GM23338 (cell line): ENCODE results near the gene DVL2. TPM values are rescaled to one million over a fixed set of nuclear protein-coding genes. Genes with fewer than 3 reads are reported as not detected.

Source experiments
- ATAC-seq: fragments of 200-7000 bp; cut with Tn5 transposase; 3 replicates; pipeline ENCODE4 v1.9.1; 2020
- DNase-seq: peaks from one replicate; pipeline ENCODE4 v3.0.0-alpha.2; 2015; ENCODE audit warnings: low spot score
- H2AFZ ChIP-seq: fragments of 200-600 bp; sonication (generic); 2 replicates; pipeline ENCODE4 v1.8.0; 2016; ENCODE audit warnings: antibody characterized with exemption, mild to moderate bottlenecking, moderate library complexity
- H3F3A ChIP-seq: fragments of 200-600 bp; sonication (generic); replicated peaks from 2 replicates; pipeline ENCODE4 v1.8.0; 2017; ENCODE audit warnings: antibody characterized with exemption, mixed run types, low read depth
- H3K27ac ChIP-seq: fragments of 200-600 bp; sonication (generic); 2 replicates; pipeline ENCODE4 v1.6.1; 2016; ENCODE audit warnings: low read depth
- H3K27me3 ChIP-seq: fragments of 200-600 bp; sonication (generic); 2 replicates; pipeline ENCODE4 v1.8.0; 2016; ENCODE audit warnings: mild to moderate bottlenecking, mixed run types, moderate library complexity; ENCODE audit not compliant: insufficient read depth
- H3K36me3 ChIP-seq: fragments of 200-600 bp; sonication (generic); 2 replicates; pipeline ENCODE4 v1.8.0; 2016; ENCODE audit warnings: mild to moderate bottlenecking; ENCODE audit not compliant: insufficient read depth
- H3K4me1 ChIP-seq: fragments of 200-600 bp; sonication (generic); 2 replicates; pipeline ENCODE4 v1.8.0; 2016; ENCODE audit warnings: mild to moderate bottlenecking, moderate library complexity; ENCODE audit not compliant: insufficient read depth
- H3K4me2 ChIP-seq: fragments of 200-600 bp; sonication (generic); 2 replicates; pipeline ENCODE4 v1.7.1; 2017; ENCODE audit warnings: mixed run types
- H3K4me3 ChIP-seq: fragments of 200-600 bp; sonication (generic); 2 replicates; pipeline ENCODE4 v1.6.1; 2016; ENCODE audit warnings: mixed run types
- H3K79me2 ChIP-seq: fragments of 200-600 bp; sonication (generic); replicated peaks from 2 replicates; pipeline ENCODE4 v1.8.0; 2017; ENCODE audit warnings: mild to moderate bottlenecking; ENCODE audit not compliant: insufficient read depth
- H3K9me2 ChIP-seq: fragments of 200-600 bp; sonication (generic); 2 replicates; pipeline ENCODE4 v1.8.0; 2017; ENCODE audit not compliant: insufficient read depth
- H4K20me1 ChIP-seq: fragments of 200-600 bp; sonication (generic); replicated peaks from 2 replicates; pipeline ENCODE4 v1.8.0; 2017; ENCODE audit warnings: mild to moderate bottlenecking; ENCODE audit not compliant: insufficient read depth
- H3K27ac Mint-ChIP-seq: 2 replicates; pipeline ENCODE4 v1.8.0; 2020; ENCODE audit warnings: inconsistent platforms, mild to moderate bottlenecking, moderate library complexity, mixed read lengths
- H3K27me3 Mint-ChIP-seq: 3 replicates; pipeline ENCODE4 v1.8.0; 2022; ENCODE audit warnings: low read depth, mild to moderate bottlenecking, moderate library complexity, mixed read lengths, inconsistent platforms; ENCODE audit not compliant: insufficient read depth, poor library complexity
- H3K36me3 Mint-ChIP-seq: 3 replicates; pipeline ENCODE4 v1.8.0; 2021; ENCODE audit warnings: low read depth, mild to moderate bottlenecking, inconsistent platforms, moderate library complexity, mixed read lengths
- H3K4me1 Mint-ChIP-seq: 3 replicates; pipeline ENCODE4 v1.8.0; 2020; ENCODE audit warnings: mild to moderate bottlenecking, inconsistent platforms, mixed read lengths
- H3K4me3 Mint-ChIP-seq: 3 replicates; pipeline ENCODE4 v1.8.0; 2021; ENCODE audit warnings: moderate library complexity, mild to moderate bottlenecking, inconsistent platforms, mixed read lengths
- H3K9me3 Mint-ChIP-seq: 3 replicates; pipeline ENCODE4 v1.8.0; 2020; ENCODE audit warnings: moderate library complexity, mild to moderate bottlenecking, inconsistent platforms, mixed read lengths
- CREB1 ChIP-seq: fragments of 250-450 bp; sonication (Bioruptor Pico); IDR thresholded peaks from 2 replicates; pipeline ENCODE4 v1.5.0; 2020; ENCODE audit warnings: low read depth, mild to moderate bottlenecking, moderate library complexity
- CTCF ChIP-seq, 2 experiments: fragments of 200-600 bp in 1 of 2; sonication (generic) in 1 of 2; conservative IDR thresholded peaks; 2 replicates each; pipeline versions ENCODE4 v1.5.1 to v1.6.1; 2016 to 2017; ENCODE audit warnings: antibody characterized with exemption in 2 of 2, low read depth in 2 of 2, mild to moderate bottlenecking in 2 of 2, moderate library complexity in 1 of 2
- ETS1 ChIP-seq: IDR thresholded peaks from 2 replicates; pipeline ENCODE4 v1.6.1; 2016; ENCODE audit warnings: antibody characterized with exemption
- EZH2phosphoT487 ChIP-seq: fragments of 200-600 bp; sonication (generic); IDR thresholded peaks from one replicate; pipeline ENCODE4 v1.8.1; 2018; ENCODE audit warnings: antibody characterized with exemption; ENCODE audit not compliant: unreplicated experiment
- NANOG ChIP-seq: IDR thresholded peaks from 2 replicates; pipeline ENCODE4 v1.6.1; 2016; ENCODE audit warnings: antibody characterized with exemption, borderline replicate concordance
- REST ChIP-seq: IDR thresholded peaks from one replicate; pipeline ENCODE4 v1.6.1; 2018; ENCODE audit warnings: antibody characterized with exemption; ENCODE audit not compliant: unreplicated experiment
- STAT1 ChIP-seq: IDR thresholded peaks from one replicate; pipeline ENCODE4 v1.6.1; 2016; ENCODE audit warnings: antibody characterized with exemption; ENCODE audit not compliant: unreplicated experiment
- polyA plus RNA-seq: library from polyadenylated mRNA; unstranded; fragments of >200 nt; fragmentation: Nextera tagmentation; extraction: Ambion mirVana; gene quantifications from 2 replicates; pipeline ENCODE4 v1.2.1, GENCODE V29; 2016
- total RNA-seq: library from RNA; depleted of rRNA; stranded (reverse); fragments of >200 nt; shearing (Covaris generic); gene quantifications from 2 replicates; pipeline ENCODE4 v1.2.3, GENCODE V29; 2014

The DVL2 gene
- total and polyA plus RNA-seq, 2 experiments from 2014 or later: 19.7 to 80.6 TPM

GRCh38 chr17:7213895-7214299, 20.4 kb downstream of the DVL2 start:
- Histone ChIP-seq H3K27me3 (no peaks in the 10 kb centered on the region), H3K27ac (peak overlapping the region; percentile 59; the same call in 1 of the 2 replicates), H3K9me2 (no peaks in the 10 kb centered on the region), H3F3A (peaks cover 15% of the 10 kb centered on the region), H3K4me1 (peaks cover 55% of the 10 kb centered on the region), H3K36me3 (no peaks in the 10 kb centered on the region), H3K79me2 (peaks cover 50% of the 10 kb centered on the region), H3K4me2 (peak overlapping the region; percentile 68), H2AFZ (no peak overlapping the region), H4K20me1 (no peaks in the 10 kb centered on the region; the same call in 1 of the 2 replicates), H3K4me3 (peak overlapping the region; percentile 70)
- ATAC-seq: peak; percentile 5
- peaks cover 33% of the 10 kb centered on the region for H3K27me3 Mint-ChIP-seq
- H3K9me3 Mint-ChIP-seq: no peaks in the 10 kb centered on the region; the same call in 2 of the 3 replicates
- TF ChIP-seq CREB1 (CRISPR knock-in tag) (peak; percentile 35; the same call in 1 of the 2 replicates), EZH2phosphoT487 (no peak), ETS1 (0 out of 2 replicates have a peak, but pooled peaks have one; percentile 23), NANOG (peak; percentile 13; the same call in 1 of the 2 replicates), STAT1 (no peak), CTCF (conservative IDR thresholded peaks at IDR 0.05; ENCODE audit: low read depth in 2 of 2) (peak; percentile 86 to 88), REST (no peak)
- peak overlapping the region; percentile 99 for H3K27ac Mint-ChIP-seq
- peak overlapping the region; percentile 70 for H3K4me3 Mint-ChIP-seq
- H3K4me1 Mint-ChIP-seq: peaks cover 63% of the 10 kb centered on the region
- DNase-seq: peak; percentile 100
- H3K36me3 Mint-ChIP-seq: peaks cover 3% of the 10 kb centered on the region; the same call in 2 of the 3 replicates
